NCI-H69 (cell line): Measurements from ENCODE around the gene ZNF385C.
"Not testable (repeated sequence)": the region's sequence is repeated elsewhere in the genome, so short reads cannot be mapped to it uniquely, and the experiment has no call there.

Experiments used
- DNase-seq: peaks from one replicate; lab custom pipeline; 2025; lab: John Stamatoyannopoulos, UW

ZNF385C gene

DNA sequence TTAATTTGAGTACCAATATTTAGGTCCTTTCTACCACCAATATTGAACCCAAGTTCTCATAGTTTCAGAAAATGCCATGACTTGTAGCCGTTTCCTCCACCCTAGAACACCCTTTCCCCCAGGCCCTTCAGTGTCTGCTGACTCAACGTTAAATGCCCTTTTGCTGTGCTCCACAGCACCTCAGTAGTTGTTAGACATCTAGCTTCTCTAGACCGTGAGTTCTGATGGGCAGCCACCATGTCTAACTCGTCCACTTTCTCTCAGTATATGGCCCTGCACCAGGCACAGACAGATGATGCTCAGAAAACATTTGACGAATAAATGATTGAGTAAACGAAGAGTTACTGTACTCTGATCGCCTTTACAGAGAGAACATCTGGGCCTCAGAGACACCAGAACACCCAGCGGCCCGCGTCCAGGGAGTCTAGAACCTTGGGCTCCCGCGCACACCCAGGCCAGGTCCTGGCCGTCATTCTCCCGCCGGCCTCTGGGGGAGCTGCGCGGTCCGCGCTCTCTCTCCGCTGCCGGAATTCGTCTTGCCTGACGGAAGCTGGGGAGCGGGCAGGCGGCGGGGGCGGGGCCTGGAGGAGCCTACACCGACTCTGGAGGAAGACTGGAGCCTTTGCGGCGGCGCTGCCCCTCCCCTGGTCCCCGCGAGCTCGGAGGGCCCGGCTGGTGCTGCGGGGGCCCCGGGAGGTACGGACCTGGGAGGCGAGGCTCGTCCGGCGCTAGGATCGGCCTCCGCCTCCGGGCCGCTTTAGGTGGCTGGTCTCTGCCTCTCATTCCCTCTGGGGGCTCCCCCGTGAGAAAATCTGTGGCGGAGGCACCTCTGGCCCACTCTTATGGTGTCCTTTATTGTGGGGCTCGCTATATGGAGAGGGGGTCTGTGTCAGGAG is 78.5 kb downstream of the ZNF385C start, which contains the start of gene NKIRAS2:
Gene NKIRAS2, plus strand, starts transcription at position 582 of the 896 bp plus-strand sequence. CDS start 1,488 bp downstream, outside the sequence.
- peak; percentile 96 for DNase-seq

DNA sequence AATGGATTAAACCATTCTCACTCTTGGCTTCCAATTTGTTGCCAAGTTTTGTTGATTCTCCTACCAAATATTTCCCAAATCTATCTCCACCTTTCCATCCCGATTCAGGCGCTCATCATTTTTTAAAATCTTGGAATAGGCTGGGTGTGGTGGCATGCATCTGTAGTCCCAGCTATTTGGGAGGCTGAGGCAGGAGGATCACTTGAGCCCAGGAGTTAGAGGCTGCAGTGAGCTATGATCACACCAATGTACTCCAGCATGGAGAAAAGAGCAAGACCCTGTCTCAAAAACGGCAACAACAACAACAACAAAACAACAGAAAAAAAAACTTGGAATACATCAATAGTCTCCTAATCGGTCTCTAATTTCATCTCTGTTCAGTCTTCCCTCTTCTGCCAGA is 79.3 kb downstream of the ZNF385C start:
- no peak for DNase-seq

DNA sequence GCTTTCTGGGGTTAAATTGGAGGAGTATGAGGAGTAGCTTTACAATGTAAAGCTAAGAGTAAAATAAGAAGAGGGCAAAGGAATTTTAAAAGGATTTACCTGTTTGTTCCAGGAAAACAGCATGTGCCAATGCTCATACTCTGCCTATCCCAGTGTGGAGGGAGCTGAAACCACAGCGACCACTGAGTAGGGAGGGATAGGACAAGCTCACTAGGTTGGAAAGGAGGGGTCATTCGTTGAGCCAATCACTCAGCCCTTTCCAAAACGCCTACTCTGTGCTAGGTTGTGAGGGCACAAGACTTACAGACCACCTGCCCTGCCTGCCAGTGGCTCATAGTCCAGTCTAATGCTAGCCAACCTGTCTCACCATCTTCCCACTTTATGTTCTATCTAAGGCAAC is 79.9 kb downstream of the ZNF385C start:
- peak; percentile 27 for DNase-seq

- DNase-seq: no peak
These were observed 80.4 kb downstream of the ZNF385C start for GRCh38 chr17:42017866-42018200.

DNA sequence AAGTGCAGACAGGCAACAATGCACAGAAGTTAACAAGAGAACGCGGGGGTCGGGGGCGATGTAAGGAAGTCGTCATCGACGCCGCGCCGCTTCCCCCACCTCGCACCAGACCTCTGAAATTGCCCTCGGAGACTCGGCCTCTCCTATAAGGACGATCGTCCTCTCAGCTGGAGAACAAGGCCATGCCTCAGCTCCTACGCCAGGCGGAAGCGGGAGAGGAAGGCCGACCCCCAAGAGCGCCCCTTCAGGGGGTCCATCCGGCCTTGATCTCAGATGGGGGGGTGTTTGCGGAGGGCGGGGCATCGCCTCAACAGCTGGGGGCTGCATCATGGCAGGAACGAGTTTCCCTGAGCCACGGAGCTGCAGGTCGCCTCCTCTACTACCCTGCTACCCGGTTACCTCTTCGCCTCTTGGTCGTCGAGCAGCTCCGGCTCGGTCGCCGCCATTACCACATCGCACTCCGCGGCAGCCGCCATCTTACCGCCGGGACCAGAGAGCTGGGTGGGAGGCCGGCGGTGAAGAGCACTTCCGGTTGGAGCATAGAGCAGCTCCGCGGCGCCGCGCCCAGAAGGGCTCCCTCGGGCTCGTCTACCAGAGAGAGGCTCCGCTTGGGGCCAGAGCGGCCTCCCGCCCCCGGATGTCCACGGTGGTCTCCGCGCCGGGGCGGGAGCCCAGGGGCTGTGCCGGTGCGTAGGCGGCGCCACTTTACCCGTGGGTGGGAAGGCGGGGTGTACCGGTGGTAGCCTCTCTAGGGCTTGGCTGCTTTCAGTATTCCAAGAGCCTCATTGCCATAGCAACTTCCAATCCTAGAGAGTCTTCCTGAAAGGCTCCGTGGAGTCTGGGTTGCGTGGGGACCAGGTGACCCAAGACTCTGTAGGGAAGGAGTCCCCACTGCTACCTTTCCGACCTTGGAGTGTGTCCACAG is 81.1 kb downstream of the ZNF385C start, which contains the start of gene DNAJC7:
Gene DNAJC7, minus strand, starts transcription at position 499 of the 925 bp plus-strand sequence. Its CDS starts 23 bp downstream, at position 476.
- DNase-seq: peak; percentile 98

- DNase-seq: peak; percentile 56
These were observed 81.9 kb downstream of the ZNF385C start for GRCh38 chr17:42016411-42016831.

GRCh38 chr17:42013740-42014139 is 84.5 kb downstream of the ZNF385C start:
- DNase-seq: not testable (repeated sequence)

DNA sequence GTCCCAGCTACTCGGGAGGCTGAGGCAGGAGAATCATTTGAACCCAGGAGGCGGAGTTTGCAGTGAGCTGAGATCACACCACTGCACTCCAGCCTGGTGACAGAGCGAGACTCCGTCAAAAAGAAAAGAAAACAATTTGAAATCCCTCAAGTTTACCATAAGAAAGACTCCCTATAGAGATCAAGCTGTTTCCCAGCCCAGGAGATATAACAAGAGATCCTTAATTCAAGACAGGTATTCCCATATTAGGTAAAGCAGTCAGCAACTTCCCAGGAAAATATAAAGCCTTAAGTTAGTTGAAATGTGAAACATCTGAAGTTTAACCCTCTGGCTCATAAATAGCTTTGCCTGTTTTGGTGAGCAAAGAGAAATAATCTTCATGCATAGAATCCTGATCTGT is 85.9 kb downstream of the ZNF385C start:
- not testable (repeated sequence) for DNase-seq

DNA sequence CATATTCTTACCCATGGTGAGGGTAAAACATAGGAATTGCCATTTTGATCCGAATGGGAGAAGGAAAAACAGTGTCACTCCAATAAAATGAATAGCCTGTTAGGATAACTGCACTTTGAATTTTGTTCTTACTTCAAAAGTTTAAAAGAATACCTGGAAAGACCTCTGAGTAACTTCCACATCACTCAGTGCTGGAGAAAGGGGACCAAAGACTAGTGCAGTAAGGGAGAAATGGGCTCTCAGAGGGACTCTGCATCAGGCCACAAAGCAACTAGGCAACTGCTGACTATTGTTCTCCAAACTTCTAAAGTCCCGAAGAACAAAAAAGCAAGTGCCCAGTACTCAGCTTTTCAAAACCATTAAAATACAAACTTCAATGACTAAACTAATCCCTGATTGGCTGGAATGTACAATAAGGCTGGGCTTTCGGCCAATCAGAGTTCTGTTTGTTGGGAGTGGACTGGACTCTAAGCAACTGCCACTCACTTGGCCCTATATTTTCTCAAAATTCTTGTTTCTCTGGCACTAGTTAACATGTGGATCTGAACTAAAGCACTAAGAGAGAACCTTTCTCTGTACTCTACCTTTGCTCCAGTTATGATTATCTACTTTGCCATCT is 87.3 kb downstream of the ZNF385C start:
- no peak for DNase-seq

GRCh38 chr17:42010266-42010680 is 88.0 kb downstream of the ZNF385C start:
- DNase-seq: not testable (repeated sequence)

DNA sequence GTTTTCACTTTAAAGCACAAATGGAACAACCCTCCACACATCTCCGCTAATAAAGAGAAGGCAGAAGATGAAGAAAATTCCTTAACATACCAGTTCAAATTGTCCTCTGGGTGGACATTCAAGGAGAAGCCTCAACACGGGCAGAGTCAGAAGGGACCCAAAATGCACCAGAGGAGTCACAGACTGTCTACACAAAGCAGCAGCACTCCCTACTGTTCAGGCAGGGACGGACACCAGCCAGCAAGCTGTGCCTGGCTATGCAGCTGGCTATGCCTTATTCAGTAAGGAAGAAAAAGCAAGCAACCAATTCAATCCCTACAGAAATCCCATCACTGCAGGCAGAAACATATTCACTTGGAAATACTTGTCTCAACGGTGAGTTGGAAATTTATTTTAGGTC is 89.1 kb downstream of the ZNF385C start:
- no peak for DNase-seq

GRCh38 chr17:42005166-42005565 is 93.1 kb downstream of the ZNF385C start:
- DNase-seq: no peak

GRCh38 chr17:42002792-42003301 is 95.4 kb downstream of the ZNF385C start:
- no peak for DNase-seq

DNA sequence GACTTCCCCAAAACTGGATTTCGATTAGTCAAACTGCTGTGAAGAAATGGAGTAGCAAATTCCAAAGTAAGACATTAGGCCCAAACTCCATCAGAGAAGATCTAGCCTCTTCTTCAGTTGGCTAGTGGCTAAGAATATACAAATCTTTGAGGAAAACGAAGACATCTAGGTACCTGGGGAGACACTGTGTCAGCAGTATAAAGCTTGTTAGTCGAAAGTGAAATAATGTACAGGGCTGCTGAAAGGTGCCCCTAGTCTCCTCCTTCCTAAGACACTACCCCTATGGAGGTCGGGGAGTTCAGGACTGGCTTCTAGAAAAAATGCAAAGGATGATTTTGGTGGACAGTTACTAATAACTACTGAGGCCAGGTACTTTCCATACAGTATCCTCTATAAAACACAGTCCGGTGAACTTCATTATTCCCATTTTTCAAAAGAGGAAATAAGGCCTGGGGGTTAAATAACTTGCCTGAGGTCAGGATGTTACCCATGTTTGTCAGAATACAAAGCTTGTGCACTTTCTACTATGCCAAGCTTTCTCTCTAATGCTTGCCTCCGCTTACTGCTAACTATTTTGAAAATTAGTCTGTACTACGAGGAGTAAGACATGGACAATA is 96.0 kb downstream of the ZNF385C start:
- no peak for DNase-seq

DNA sequence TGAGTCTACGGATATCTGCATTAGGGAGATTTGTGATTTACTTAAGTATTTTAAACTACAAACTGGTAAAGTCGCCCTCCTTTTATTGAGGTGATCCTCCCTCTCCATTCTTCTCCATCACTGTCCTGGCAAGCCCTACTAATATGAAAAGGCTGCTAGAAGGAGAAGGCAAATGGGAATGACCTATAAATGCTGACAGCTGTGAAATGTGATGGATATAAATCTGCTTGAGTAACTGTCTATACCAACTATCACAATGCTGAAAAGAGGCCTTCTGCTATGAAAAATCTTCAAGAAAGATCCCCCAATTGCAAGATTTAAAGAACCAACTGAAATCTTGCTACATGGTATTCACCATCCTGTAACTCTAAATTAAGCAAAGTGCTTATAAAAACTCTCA is 96.5 kb downstream of the ZNF385C start:
- no peak for DNase-seq

DNA sequence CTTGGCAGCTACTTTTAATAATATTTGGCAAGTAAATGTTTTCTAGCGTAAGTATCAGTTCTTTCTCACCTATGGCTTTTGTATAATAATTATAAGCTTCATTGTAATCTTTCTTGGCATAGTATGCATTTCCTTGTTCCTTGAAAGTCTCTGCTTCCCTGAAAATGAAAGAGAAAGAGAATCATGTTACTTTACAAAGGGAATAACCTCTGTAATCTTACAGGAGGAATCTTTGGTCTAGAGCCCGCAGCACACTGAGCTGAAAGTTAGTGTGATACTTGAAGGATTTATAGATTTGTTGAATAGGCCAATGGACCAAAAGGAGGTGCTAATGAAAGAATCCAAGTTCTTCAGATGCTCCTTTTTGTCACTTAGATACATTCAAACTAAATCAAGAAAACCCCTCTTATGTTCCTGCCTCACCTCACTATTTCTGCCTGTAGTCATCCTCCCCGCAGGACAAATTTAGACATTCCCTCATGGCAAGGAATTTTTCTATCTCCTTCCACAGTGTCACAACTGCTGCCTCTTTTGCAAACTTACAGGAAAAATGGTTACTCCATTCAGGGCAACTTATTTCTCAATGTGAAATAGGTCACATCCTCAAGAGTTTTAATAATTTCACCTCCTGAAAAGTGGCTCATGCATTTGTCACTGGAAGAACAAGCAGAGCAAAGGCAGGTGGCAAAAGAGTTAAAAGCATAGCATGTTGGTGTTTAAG is 97.7 kb downstream of the ZNF385C start:
- no peak for DNase-seq

DNA sequence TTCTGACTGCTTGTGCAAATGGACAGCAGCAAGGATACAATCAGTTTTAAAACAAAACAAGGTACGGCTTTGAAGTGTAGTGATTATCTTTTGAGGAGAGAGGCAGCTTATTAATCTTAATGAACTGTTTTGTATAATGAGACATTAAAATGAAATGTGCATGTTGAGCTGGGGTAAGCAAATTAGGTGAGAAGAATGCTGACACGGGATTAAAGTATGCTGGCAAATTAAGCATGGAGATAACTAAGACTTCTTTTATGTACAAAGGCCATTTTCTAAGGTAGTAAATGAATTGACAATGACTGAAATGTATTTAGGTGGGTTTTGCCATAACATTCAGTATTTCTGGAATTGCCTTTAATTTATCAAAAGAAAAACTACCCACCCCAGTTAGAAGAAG is 99.8 kb downstream of the ZNF385C start:
- DNase-seq: no peak

DNA sequence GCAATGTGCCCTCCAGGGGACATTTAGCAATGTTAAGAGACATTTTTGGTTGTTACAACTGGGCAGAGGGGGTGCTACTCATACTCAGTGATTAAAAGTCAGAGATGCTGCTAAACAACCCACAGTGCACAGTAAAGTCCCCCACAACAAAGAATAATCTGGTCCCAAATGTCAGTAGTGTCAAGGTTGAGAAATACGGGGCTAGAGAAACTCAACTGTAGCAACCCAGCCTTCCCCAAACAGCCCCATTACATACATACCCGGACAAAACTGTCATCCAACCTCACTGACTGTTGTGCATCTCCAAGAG is 101.5 kb downstream of the ZNF385C start:
- no peak for DNase-seq

- DNase-seq: no peak
These were observed 105.7 kb downstream of the ZNF385C start for GRCh38 chr17:41992576-41992975.

- DNase-seq: no peak
These were observed 108.4 kb downstream of the ZNF385C start for GRCh38 chr17:41989702-41990419.
